Uterus (tissue), 4 donors: ENCODE results near the gene PHAF1. TPM values are rescaled to one million over a fixed set of nuclear protein-coding genes. Genes with fewer than 3 reads are reported as not detected.

Experiments used
- DNase-seq, 2 donors: peaks; one replicate each; pipeline ENCODE4 v3.0.0-alpha.2; 2019 to 2020
- H3K27ac ChIP-seq, 2 donors: fragments of 200-600 bp; sonication (generic); 1 replicate in 1 of 2; 2 replicates in 1 of 2; pipeline ENCODE4 v1.5.1; 2016 to 2018
- H3K27me3 ChIP-seq, 2 donors: fragments of 200-600 bp; sonication (generic); one replicate each; pipeline ENCODE4 v1.5.1; 2018 to 2019; ENCODE audit warnings: control low read depth in 1 of 2
- H3K36me3 ChIP-seq, 2 donors: fragments of 200-600 bp; sonication (generic); one replicate each; pipeline ENCODE4 v1.5.1; 2019; ENCODE audit warnings: control low read depth in 1 of 2
- H3K4me1 ChIP-seq, 2 donors: fragments of 200-600 bp; sonication (generic); one replicate each; pipeline ENCODE4 v1.5.1; 2018 to 2019; ENCODE audit warnings: control low read depth in 1 of 2
- H3K4me3 ChIP-seq, 2 donors: fragments of 200-600 bp; sonication (generic); 1 replicate in 1 of 2; 2 replicates in 1 of 2; pipeline ENCODE4 v1.5.1; 2018 to 2019; ENCODE audit warnings: mild to moderate bottlenecking in 1 of 2
- H3K9me3 ChIP-seq, 2 donors: fragments of 200-600 bp; sonication (generic); one replicate each; pipeline ENCODE4 v1.5.1; 2019; ENCODE audit warnings: control low read depth in 1 of 2
- CTCF ChIP-seq, 4 experiments: fragments of 200-600 bp in 2 of 4; fragments of 450-650 bp in 2 of 4; sonication (generic) in 2 of 4; IDR thresholded peaks; one replicate each; pipeline ENCODE4 v1.5.1; 2016 to 2019; ENCODE audit warnings: antibody characterized with exemption in 4 of 4, mild to moderate bottlenecking in 2 of 4, moderate library complexity in 1 of 4
- POLR2A ChIP-seq, 2 donors: fragments of 450-650 bp; IDR thresholded peaks; one replicate each; pipeline ENCODE4 v1.6.1; 2016; ENCODE audit warnings: antibody characterized with exemption in 2 of 2, mild to moderate bottlenecking in 1 of 2, moderate library complexity in 1 of 2
- intact Hi-C: fragments of 100-400 bp; cut with DNase I; formaldehyde crosslinking; loops from one replicate; pipeline ENCODE4 v1.15.1; 2023; ENCODE audit warnings: low total_unique reads
- total RNA-seq, 4 donors: library from RNA; depleted of rRNA in 3 of 4; stranded (reverse); fragments of >200 nt in 3 of 4; gene quantifications; one replicate each; pipeline versions ENCODE4 v1.1.0 to v1.2.4, GENCODE V29; 2014 to 2023
- donor health status: DM: yes; HTN: yes; CAD: no.

PHAF1 gene
- total RNA-seq, 4 donors from 2014 or later = 12.3 to 27.1 (median 21.1) TPM

GRCh38 chr16:67193536-67193935, 83.8 kb downstream of the PHAF1 start:
- no peaks in the 10 kb centered on the region for H3K27me3 ChIP-seq
- H3K4me1 ChIP-seq = peaks cover 9 to 11% of the 10 kb centered on the region in 2 donors
- no peaks in the 10 kb centered on the region for H3K9me3 ChIP-seq
- no peak overlapping the region for H3K4me3 ChIP-seq
- DNase-seq = no peak
- H3K27ac ChIP-seq = no peak overlapping the region
- intact Hi-C loops = no loop called here
- TF ChIP-seq POLR2A (IDR thresholded peaks at IDR 0.05) (no peak), CTCF (IDR thresholded peaks at IDR 0.05) (no peak)
- H3K36me3 ChIP-seq = no peaks in the 10 kb centered on the region

- no peaks in the 10 kb centered on the region for H3K36me3 ChIP-seq
Measured at GRCh38 chr16:67194260-67194659, 84.5 kb downstream of the PHAF1 start.

DNA sequence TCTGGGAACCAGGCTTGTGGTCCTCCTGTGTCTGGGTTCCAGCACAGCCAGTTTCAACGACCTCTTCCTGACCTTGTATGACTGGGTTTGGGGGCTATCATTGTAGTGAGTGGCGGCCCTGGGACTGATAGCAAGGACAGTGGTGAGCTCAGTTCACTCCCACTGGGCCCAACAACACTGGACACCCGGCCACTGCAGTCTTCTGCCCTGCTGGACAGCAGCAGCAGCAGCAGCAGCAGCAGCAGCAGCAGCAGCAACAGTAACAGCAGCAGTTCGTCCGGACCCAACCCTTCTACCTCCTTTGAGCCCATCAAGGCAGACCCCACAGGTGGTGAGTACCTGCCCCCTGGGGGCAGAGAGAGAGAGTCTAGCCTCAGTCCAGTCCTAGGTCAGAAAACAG, 85.9 kb downstream of the PHAF1 start:
- Histone ChIP-seq H3K4me1 (peaks cover 9 to 11% of the 10 kb centered on the region in 2 donors), H3K36me3 (no peaks in the 10 kb centered on the region)

More at GRCh38 chr16:67194260-67194659, 84.5 kb downstream of the PHAF1 start:
- no peak for DNase-seq
- Histone ChIP-seq H3K4me1 (peaks cover 9 to 11% of the 10 kb centered on the region in 2 donors), H3K27me3 (no peaks in the 10 kb centered on the region), H3K9me3 (no peaks in the 10 kb centered on the region), H3K27ac (no peak overlapping the region), H3K4me3 (no peak overlapping the region)
- intact Hi-C loops = no loop called here
- no peak for TF ChIP-seq CTCF (IDR thresholded peaks at IDR 0.05)
- TF ChIP-seq POLR2A (IDR thresholded peaks at IDR 0.05) = no peak

DNA sequence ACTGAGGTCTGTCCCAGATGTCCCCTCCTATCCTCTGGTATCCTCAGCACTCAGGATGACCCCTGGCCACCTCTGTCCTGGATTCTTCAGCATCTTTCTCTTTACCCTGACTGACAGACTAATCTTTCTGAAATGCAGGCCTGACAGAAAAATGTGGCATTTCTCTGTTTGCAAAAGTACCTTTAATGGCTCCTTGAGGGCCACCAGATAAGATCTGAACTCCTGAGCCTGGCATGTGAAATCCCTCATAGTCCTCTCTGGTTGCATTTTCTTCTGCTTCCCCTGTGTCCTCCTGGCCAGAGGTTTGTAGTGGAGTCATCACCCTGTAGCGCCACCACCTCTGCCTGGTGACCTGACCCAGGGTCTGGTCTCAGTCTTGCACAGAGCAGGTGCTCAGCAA, 87.1 kb downstream of the PHAF1 start:
- Histone ChIP-seq H3K27me3 (no peaks in the 10 kb centered on the region), H3K4me3 (no peak overlapping the region), H3K9me3 (no peaks in the 10 kb centered on the region), H3K4me1 (peaks cover 9 to 11% of the 10 kb centered on the region in 2 donors), H3K36me3 (no peaks in the 10 kb centered on the region), H3K27ac (no peak overlapping the region)
- no peak for DNase-seq
- no peak for TF ChIP-seq CTCF (IDR thresholded peaks at IDR 0.05)
- TF ChIP-seq POLR2A (IDR thresholded peaks at IDR 0.05) = no peak
- intact Hi-C loops = no loop called here

More for the DNA sequence above, 85.9 kb downstream of the PHAF1 start:
- Histone ChIP-seq H3K27me3 (no peaks in the 10 kb centered on the region), H3K4me3 (no peak overlapping the region), H3K9me3 (no peaks in the 10 kb centered on the region), H3K27ac (no peak overlapping the region)
- no peak for DNase-seq
- intact Hi-C loops = no loop called here
- TF ChIP-seq CTCF (IDR thresholded peaks at IDR 0.05) = no peak
- TF ChIP-seq POLR2A (IDR thresholded peaks at IDR 0.05) = no peak

DNA sequence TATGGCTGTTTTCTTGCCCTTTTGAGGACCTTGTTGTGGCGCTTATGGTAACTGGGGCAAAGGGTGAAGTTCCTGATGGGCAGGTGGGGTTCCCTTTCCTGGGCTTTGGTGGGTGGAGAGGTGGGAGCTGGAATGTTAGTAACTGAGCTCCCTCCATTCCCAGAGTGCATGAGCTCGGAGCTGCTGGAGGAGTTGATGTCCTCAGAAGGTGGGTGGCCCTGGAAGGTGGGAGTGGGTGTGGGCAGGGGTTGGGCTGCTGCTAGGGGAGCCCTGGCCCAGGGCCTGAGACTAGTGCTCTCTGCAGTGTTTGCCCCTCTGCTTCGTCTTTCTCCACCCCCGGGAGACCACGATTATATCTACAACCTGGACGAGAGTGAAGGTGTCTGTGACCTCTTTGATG, 88.0 kb downstream of the PHAF1 start:
- intact Hi-C loops = no loop called here
- no peak for TF ChIP-seq POLR2A (IDR thresholded peaks at IDR 0.05)
- TF ChIP-seq CTCF (IDR thresholded peaks at IDR 0.05) = no peak
- no peaks in the 10 kb centered on the region for H3K36me3 ChIP-seq
- no peak overlapping the region for H3K27ac ChIP-seq
- peaks cover 7 to 10% of the 10 kb centered on the region in 2 donors for H3K4me1 ChIP-seq
- no peak for DNase-seq
- no peaks in the 10 kb centered on the region for H3K9me3 ChIP-seq
- no peak overlapping the region for H3K4me3 ChIP-seq
- H3K27me3 ChIP-seq = no peaks in the 10 kb centered on the region

Other genes starting within 250 kb of the PHAF1 start
- 10 to 100 TPM in 2 of 4 donors, 1 to 10 TPM in 1, under 1 TPM in 1; 0.77 to 20.5 (median 6.3) TPM for gene PDP2, start 229.4 kb upstream of the PHAF1 start, total RNA-seq
- 10 to 100 TPM in 1 of 4 donors, not detected in 3; 12.6 TPM for gene CDH16, start 191.1 kb upstream of the PHAF1 start, total RNA-seq
- gene RRAD, start 184.4 kb upstream of the PHAF1 start, total RNA-seq = 10 to 100 TPM in 3 of 4 donors, 1 to 10 TPM in 1; 7.5 to 32.8 (median 18.8) TPM
- gene CIAO2B, start 175.5 kb upstream of the PHAF1 start, total RNA-seq = 10 to 100 TPM; 15.9 to 76.8 (median 74.2) TPM
- gene CES2, start 174.4 kb upstream of the PHAF1 start, total RNA-seq = 10 to 100 TPM; 15.0 to 51.0 (median 26.0) TPM
- 1 to 10 TPM in 2 of 4 donors, under 1 TPM in 2; 0.51 to 2.8 (median 0.86) TPM for gene CES3, start 148.7 kb upstream of the PHAF1 start, total RNA-seq
- 1 to 10 TPM in 3 of 4 donors, under 1 TPM in 1; 0.29 to 9.6 (median 5.4) TPM for gene CES4A, start 121.4 kb upstream of the PHAF1 start, total RNA-seq
- 100 to 1,000 TPM in 1 of 4 donors, 10 to 100 TPM in 3; 42.1 to 108 (median 75.9) TPM for gene CBFB, start 80.8 kb upstream of the PHAF1 start, total RNA-seq
- 10 to 100 TPM in 3 of 4 donors, 1 to 10 TPM in 1; 2.4 to 40.1 (median 15.1) TPM for gene B3GNT9, start 41.1 kb downstream of the PHAF1 start, total RNA-seq
- gene TRADD, start 50.0 kb downstream of the PHAF1 start, total RNA-seq = 10 to 100 TPM in 2 of 4 donors, 1 to 10 TPM in 2; 2.6 to 21.0 (median 10.6) TPM
- gene FBXL8, start 50.0 kb downstream of the PHAF1 start, total RNA-seq = 10 to 100 TPM in 2 of 4 donors, 1 to 10 TPM in 1, not detected in 1; 2.6 to 47.4 (median 14.1) TPM
- gene HSF4, start 54.8 kb downstream of the PHAF1 start, total RNA-seq = 10 to 100 TPM in 3 of 4 donors, not detected in 1; 11.3 to 51.9 (median 42.3) TPM
- gene NOL3, start 60.6 kb downstream of the PHAF1 start, total RNA-seq = 10 to 100 TPM in 2 of 4 donors, 1 to 10 TPM in 2; 3.3 to 29.7 (median 17.0) TPM
- 10 to 100 TPM; 10.9 to 35.4 (median 20.5) TPM for gene MATCAP1, start 74.0 kb downstream of the PHAF1 start, total RNA-seq
- gene EXOC3L1, start 80.2 kb downstream of the PHAF1 start, total RNA-seq = 1 to 10 TPM in 3 of 4 donors, under 1 TPM in 1; 0.29 to 5.1 (median 1.8) TPM
- gene E2F4, start 82.2 kb downstream of the PHAF1 start, total RNA-seq = 100 to 1,000 TPM in 1 of 4 donors, 10 to 100 TPM in 3; 49.2 to 294 (median 77.1) TPM
- 1 to 10 TPM in 2 of 4 donors, not detected in 2; 1.6 to 5.4 TPM for gene ELMO3, start 89.2 kb downstream of the PHAF1 start, total RNA-seq
- 10 to 100 TPM; 10.2 to 57.9 (median 27.3) TPM for gene TMEM208, start 117.2 kb downstream of the PHAF1 start, total RNA-seq
- gene FHOD1, start 137.5 kb downstream of the PHAF1 start, total RNA-seq = 10 to 100 TPM in 3 of 4 donors, 1 to 10 TPM in 1; 2.3 to 37.6 (median 11.8) TPM
- 1 to 10 TPM in 2 of 4 donors, under 1 TPM in 1, not detected in 1; 0.55 to 1.9 (median 1.3) TPM for gene SLC9A5, start 139.0 kb downstream of the PHAF1 start, total RNA-seq
- 10 to 100 TPM in 2 of 4 donors, 1 to 10 TPM in 2; 6.8 to 45.3 (median 17.1) TPM for gene PLEKHG4, start 169.6 kb downstream of the PHAF1 start, total RNA-seq
- 1 to 10 TPM in 1 of 4 donors, under 1 TPM in 2, not detected in 1; 0.51 to 1.0 (median 0.55) TPM for gene KCTD19, start 216.8 kb downstream of the PHAF1 start, total RNA-seq
- 1 to 10 TPM in 1 of 4 donors, under 1 TPM in 1, not detected in 2; 0.46 to 2.8 TPM for gene LRRC36, start 216.9 kb downstream of the PHAF1 start, total RNA-seq